H9 (cell line): Measurements from ENCODE around the gene SNHG17. TPM values are rescaled to one million over a fixed set of nuclear protein-coding genes. Genes with fewer than 3 reads are reported as not detected.

ENCODE experiments used
- DNase-seq: peaks from one replicate; pipeline ENCODE4 v3.0.0-alpha.2; 2017
- H2AFZ ChIP-seq: one replicate; pipeline ENCODE4 v1.6.1; 2013; ENCODE audit warnings: mild to moderate bottlenecking, low read length, control low read depth, moderate library complexity
- H2AK5ac ChIP-seq: 2 replicates; pipeline ENCODE4 v1.6.1; 2013; ENCODE audit warnings: low read length, control low read depth, mixed read lengths; ENCODE audit not compliant: insufficient read length
- H2BK120ac ChIP-seq: one replicate; pipeline ENCODE4 v1.6.1; 2013; ENCODE audit warnings: low read depth, mild to moderate bottlenecking, low read length, control low read depth, inconsistent platforms; ENCODE audit not compliant: poor library complexity, severe bottlenecking
- H2BK12ac ChIP-seq: 2 replicates; pipeline ENCODE4 v1.6.1; 2013; ENCODE audit warnings: low read length, control low read depth, mixed read lengths, low read depth; ENCODE audit not compliant: insufficient read length
- H2BK15ac ChIP-seq: 2 replicates; pipeline ENCODE4 v1.6.1; 2013; ENCODE audit warnings: low read depth, low read length, control low read depth
- H2BK20ac ChIP-seq: one replicate; pipeline ENCODE4 v1.6.1; 2013; ENCODE audit warnings: low read depth, mild to moderate bottlenecking, low read length, control low read depth, inconsistent platforms; ENCODE audit not compliant: poor library complexity, severe bottlenecking
- H2BK5ac ChIP-seq: 2 replicates; pipeline ENCODE4 v1.6.1; 2013; ENCODE audit warnings: low read length, control low read depth, mixed read lengths; ENCODE audit not compliant: insufficient read length
- H3K14ac ChIP-seq: 2 replicates; pipeline ENCODE4 v1.6.1; 2013; ENCODE audit warnings: low read length, control low read depth; ENCODE audit not compliant: insufficient read depth
- H3K18ac ChIP-seq: 2 replicates; pipeline ENCODE4 v1.6.1; 2013; ENCODE audit warnings: low read depth, mild to moderate bottlenecking, mixed read lengths, low read length, control low read depth; ENCODE audit not compliant: insufficient read length
- H3K23ac ChIP-seq: 2 replicates; pipeline ENCODE4 v1.6.1; 2013; ENCODE audit warnings: low read length, control low read depth, mixed read lengths, low read depth; ENCODE audit not compliant: insufficient read length
- H3K23me2 ChIP-seq: 2 replicates; pipeline ENCODE4 v1.6.1; 2013; ENCODE audit warnings: low read depth, mild to moderate bottlenecking, mixed read lengths, low read length, control low read depth; ENCODE audit not compliant: insufficient read length, poor library complexity, severe bottlenecking
- H3K27ac ChIP-seq: 2 replicates; pipeline ENCODE4 v1.5.1; 2013; ENCODE audit warnings: low read length, control low read depth, mixed read lengths, low read depth; ENCODE audit not compliant: insufficient read length
- H3K27me3 ChIP-seq: 2 replicates; pipeline ENCODE4 v1.6.1; 2013; ENCODE audit warnings: low read length, control low read depth, inconsistent platforms; ENCODE audit not compliant: insufficient read depth
- H3K4ac ChIP-seq: 2 replicates; pipeline ENCODE4 v1.6.1; 2013; ENCODE audit warnings: low read depth, mild to moderate bottlenecking, control low read depth, inconsistent platforms, low read length, moderate library complexity
- H3K4me1 ChIP-seq: 2 replicates; pipeline ENCODE4 v1.6.1; 2013; ENCODE audit warnings: low read length, control low read depth, inconsistent platforms; ENCODE audit not compliant: insufficient read depth
- H3K4me2 ChIP-seq: 2 replicates; pipeline ENCODE4 v1.6.1; 2013; ENCODE audit warnings: low read length, control low read depth, mixed read lengths; ENCODE audit not compliant: insufficient read length, insufficient read depth
- H3K56ac ChIP-seq: 2 replicates; pipeline ENCODE4 v1.6.1; 2013; ENCODE audit warnings: low read depth, mild to moderate bottlenecking, mixed read lengths, low read length, control low read depth; ENCODE audit not compliant: insufficient read length
- H3K79me1 ChIP-seq: 2 replicates; pipeline ENCODE4 v1.6.1; 2013; ENCODE audit warnings: low read depth, mild to moderate bottlenecking, moderate library complexity, low read length, control low read depth, inconsistent platforms; ENCODE audit not compliant: insufficient read depth, poor library complexity, severe bottlenecking
- H3K79me2 ChIP-seq: 2 replicates; pipeline ENCODE4 v1.6.1; 2013; ENCODE audit warnings: low read length, control low read depth, inconsistent platforms; ENCODE audit not compliant: insufficient read depth
- H3K9ac ChIP-seq: 2 replicates; pipeline ENCODE4 v1.6.1; 2013; ENCODE audit warnings: low read length, control low read depth, mixed read lengths; ENCODE audit not compliant: insufficient read length; ENCODE audit errors: extremely low read depth
- H3K9me3 ChIP-seq: one replicate; pipeline ENCODE4 v1.6.1; 2013; ENCODE audit warnings: low read depth, low read length, inconsistent platforms; ENCODE audit not compliant: control insufficient read depth
- H3T11ph ChIP-seq: one replicate; pipeline ENCODE4 v1.6.1; 2013; ENCODE audit warnings: mild to moderate bottlenecking, low read length, control low read depth, inconsistent platforms
- H4K20me1 ChIP-seq: one replicate; pipeline ENCODE4 v1.6.1; 2013; ENCODE audit not compliant: control insufficient read depth, insufficient read length, insufficient read depth
- H4K5ac ChIP-seq: 2 replicates; pipeline ENCODE4 v1.6.1; 2013; ENCODE audit warnings: low read depth, mild to moderate bottlenecking, mixed read lengths, low read length, control low read depth; ENCODE audit not compliant: insufficient read length
- H4K8ac ChIP-seq: replicated peaks from 2 replicates; pipeline ENCODE4 v1.6.1; 2013; ENCODE audit warnings: low read length, control low read depth, mixed read lengths, low read depth; ENCODE audit not compliant: insufficient read length
- H4K91ac ChIP-seq: 2 replicates; pipeline ENCODE4 v1.6.1; 2013; ENCODE audit warnings: low read depth, mild to moderate bottlenecking, moderate library complexity, mixed read lengths, low read length, control low read depth; ENCODE audit not compliant: insufficient read length
- H3K27ac Mint-ChIP-seq, 3 experiments: 2 replicates in 2 of 3; 3 replicates in 1 of 3; pipeline ENCODE4 v1.8.0; 2020 to 2021; ENCODE audit warnings: mixed read lengths in 3 of 3, mild to moderate bottlenecking in 1 of 3, moderate library complexity in 1 of 3
- H3K27me3 Mint-ChIP-seq: 2 replicates; pipeline ENCODE4 v1.8.0; 2021; ENCODE audit warnings: low read depth, mild to moderate bottlenecking, moderate library complexity, mixed read lengths
- H3K36me3 Mint-ChIP-seq, 3 experiments: 2 replicates in 2 of 3; 3 replicates in 1 of 3; pipeline ENCODE4 v1.8.0; 2020 to 2021; ENCODE audit warnings: low read depth in 3 of 3, mixed read lengths in 3 of 3; ENCODE audit not compliant: insufficient read depth in 1 of 3
- H3K4me1 Mint-ChIP-seq, 2 experiments: 2 replicates each; pipeline ENCODE4 v1.8.0; 2020; ENCODE audit warnings: mixed read lengths in 2 of 2
- H3K4me3 Mint-ChIP-seq, 2 experiments: 2 replicates in 1 of 2; 3 replicates in 1 of 2; pipeline ENCODE4 v1.8.0; 2020 to 2021; ENCODE audit warnings: mild to moderate bottlenecking in 2 of 2, mixed read lengths in 2 of 2, moderate library complexity in 1 of 2
- H3K9me3 Mint-ChIP-seq, 2 experiments: 2 replicates in 1 of 2; 3 replicates in 1 of 2; pipeline ENCODE4 v1.8.0; 2020; ENCODE audit warnings: mild to moderate bottlenecking in 2 of 2, mixed read lengths in 2 of 2, moderate library complexity in 1 of 2
- WGBS: extraction: QIAGEN DNeasy Blood & Tissue Kit; methylation state at CpG from one replicate; pipeline ENCODE4 v1.1.7; 2013; ENCODE audit warnings: missing lambda C conversion rate, low lambda C conversion rate, mixed read lengths; ENCODE audit not compliant: insufficient read length; ENCODE audit errors: extremely low coverage; 5-methylcytosine and 5-hydroxymethylcytosine counted together
- total RNA-seq: library from RNA; stranded (reverse); gene quantifications from 2 replicates; pipeline ENCODE4 v1.2.1, GENCODE V29; 2021
- TF ChIP-seq, protein P1 (sequence below): fragments of 200-600 bp; sonication (generic); conservative IDR thresholded peaks from 3 replicates; pipeline ENCODE4 v1.8.0; 2021; ENCODE audit warnings: antibody characterized with exemption, mild to moderate bottlenecking

SNHG17 gene
- total RNA-seq, 1 experiment from 2014 or later: 70.1 TPM

DNA sequence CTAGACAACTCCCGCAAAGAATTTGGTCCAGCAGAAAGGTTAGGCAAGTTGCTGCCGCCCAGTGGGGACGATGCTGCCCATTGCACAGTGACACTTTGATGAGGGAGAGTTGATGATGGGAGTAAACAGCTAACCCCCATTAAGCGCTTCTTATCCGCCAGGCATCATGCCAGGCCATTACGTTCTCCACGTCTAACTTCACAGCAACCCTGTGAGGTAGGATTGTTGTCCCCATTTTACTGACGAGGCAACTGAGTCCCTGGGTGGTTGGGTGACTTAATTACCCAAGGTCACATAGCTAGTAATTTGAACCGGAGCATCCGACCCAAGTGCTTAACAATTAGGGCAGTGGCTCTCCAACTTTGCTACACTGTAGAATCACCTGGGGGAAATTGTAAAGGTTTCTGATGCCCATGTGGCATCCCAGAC is 38.3 kb upstream of the SNHG17 start:
- Histone ChIP-seq H2BK15ac (no peak overlapping the region), H2BK120ac (no peak overlapping the region), H2AK5ac (no peak overlapping the region), H3K4ac (no peak overlapping the region), H4K5ac (no peak overlapping the region), H3K9me3 (no peaks in the 10 kb centered on the region), H2AFZ (no peak overlapping the region), H3K79me2 (peaks cover 22% of the 10 kb centered on the region; the same call in 1 of the 2 replicates), H4K8ac (no peak overlapping the region), H3K23ac (no peak overlapping the region), H3K79me1 (peaks cover 13% of the 10 kb centered on the region), H3K27me3 (no peaks in the 10 kb centered on the region), H3K18ac (no peak overlapping the region), H4K91ac (no peak overlapping the region), H3K23me2 (peaks cover 6% of the 10 kb centered on the region), H3K9ac (peak overlapping the region; percentile 3), H2BK12ac (no peak overlapping the region), H3K14ac (no peak overlapping the region), H3T11ph (no peak overlapping the region), H3K4me2 (peak overlapping the region; percentile 53), H3K27ac (no peak overlapping the region), H3K56ac (no peak overlapping the region), H3K4me1 (no peaks in the 10 kb centered on the region), H2BK5ac (no peak overlapping the region), H4K20me1 (no peaks in the 10 kb centered on the region), H2BK20ac (no peak overlapping the region)
- TF ChIP-seq, protein P1, sequence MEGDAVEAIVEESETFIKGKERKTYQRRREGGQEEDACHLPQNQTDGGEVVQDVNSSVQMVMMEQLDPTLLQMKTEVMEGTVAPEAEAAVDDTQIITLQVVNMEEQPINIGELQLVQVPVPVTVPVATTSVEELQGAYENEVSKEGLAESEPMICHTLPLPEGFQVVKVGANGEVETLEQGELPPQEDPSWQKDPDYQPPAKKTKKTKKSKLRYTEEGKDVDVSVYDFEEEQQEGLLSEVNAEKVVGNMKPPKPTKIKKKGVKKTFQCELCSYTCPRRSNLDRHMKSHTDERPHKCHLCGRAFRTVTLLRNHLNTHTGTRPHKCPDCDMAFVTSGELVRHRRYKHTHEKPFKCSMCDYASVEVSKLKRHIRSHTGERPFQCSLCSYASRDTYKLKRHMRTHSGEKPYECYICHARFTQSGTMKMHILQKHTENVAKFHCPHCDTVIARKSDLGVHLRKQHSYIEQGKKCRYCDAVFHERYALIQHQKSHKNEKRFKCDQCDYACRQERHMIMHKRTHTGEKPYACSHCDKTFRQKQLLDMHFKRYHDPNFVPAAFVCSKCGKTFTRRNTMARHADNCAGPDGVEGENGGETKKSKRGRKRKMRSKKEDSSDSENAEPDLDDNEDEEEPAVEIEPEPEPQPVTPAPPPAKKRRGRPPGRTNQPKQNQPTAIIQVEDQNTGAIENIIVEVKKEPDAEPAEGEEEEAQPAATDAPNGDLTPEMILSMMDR: peak; percentile 6; the same call in 1 of the 3 replicates
- H3K27ac Mint-ChIP-seq: peak overlapping the region; percentile 78 to 94 (median 93)
- peaks cover 0 to 9% (median 0%) of the 10 kb centered on the region in 3 experiments; a peak in 2 of 7 replicates for H3K36me3 Mint-ChIP-seq
- WGBS: no CpG with 5 or more reads among the region's 10 CpGs
- H3K9me3 Mint-ChIP-seq: no peaks in the 10 kb centered on the region
- H3K4me1 Mint-ChIP-seq: peaks cover 19 to 21% of the 10 kb centered on the region in 2 experiments
- H3K4me3 Mint-ChIP-seq: peak overlapping the region; percentile 93 to 95
- peaks cover 3% of the 10 kb centered on the region; the same call in 1 of the 2 replicates for H3K27me3 Mint-ChIP-seq
- no peak for DNase-seq
